ENCODE data around the gene ORAI3.

- no peak for TF ChIP-seq CTCF (IDR thresholded peaks at IDR 0.05; ENCODE audit: poor library complexity, severe bottlenecking)
- TF ChIP-seq POLR2AphosphoS5 (IDR thresholded peaks at IDR 0.05), result no peak
- TF ChIP-seq SMC3 (conservative IDR thresholded peaks at IDR 0.05; ENCODE audit: poor library complexity), result no peak
- TF ChIP-seq REST (IDR thresholded peaks at IDR 0.05; ENCODE audit: borderline replicate concordance), result no peak
- TF ChIP-seq RAD21 (conservative IDR thresholded peaks at IDR 0.05), result no peak
- TF ChIP-seq EP300 (conservative IDR thresholded peaks at IDR 0.05; ENCODE audit: poor library complexity, severe bottlenecking), result no peak
- no peak for TF ChIP-seq MXI1 (conservative IDR thresholded peaks at IDR 0.05; ENCODE audit: poor library complexity, severe bottlenecking)
- no peak for TF ChIP-seq TAF1 (IDR thresholded peaks at IDR 0.05; ENCODE audit: low read depth)
These were observed 35.2 kb downstream of the ORAI3 start for GRCh38 chr16:30983898-30984610.
